GM12801 (cell line): Measurements from ENCODE around the gene RNF213.

Experiments
- TF ChIP-seq, protein P1 (sequence below): IDR thresholded peaks from one replicate; pipeline ENCODE4 v1.5.1; 2011; ENCODE audit warnings: control low read depth; ENCODE audit not compliant: insufficient read length; ENCODE audit errors: extremely low read depth

RNF213 gene

DNA sequence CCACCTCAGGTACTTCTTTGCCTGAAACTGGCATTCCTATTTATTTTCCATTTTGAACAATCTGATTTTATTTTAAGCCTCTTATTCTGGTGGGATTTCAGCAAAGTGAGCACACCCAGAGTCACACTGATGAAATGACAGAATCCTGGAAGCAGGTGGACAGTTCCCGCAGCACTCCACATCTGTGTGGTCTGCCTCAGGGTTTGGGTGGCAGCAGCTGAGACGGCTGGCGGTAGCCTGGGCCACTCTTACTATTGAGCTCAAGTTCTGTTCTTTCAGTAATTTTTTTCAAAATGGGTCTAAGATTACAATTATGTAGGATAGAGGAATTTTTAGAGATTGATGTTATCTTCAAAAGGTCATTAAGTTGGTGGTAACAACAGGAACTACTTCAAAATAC is 121.8 kb downstream of the RNF213 start:
- TF ChIP-seq, protein P1, sequence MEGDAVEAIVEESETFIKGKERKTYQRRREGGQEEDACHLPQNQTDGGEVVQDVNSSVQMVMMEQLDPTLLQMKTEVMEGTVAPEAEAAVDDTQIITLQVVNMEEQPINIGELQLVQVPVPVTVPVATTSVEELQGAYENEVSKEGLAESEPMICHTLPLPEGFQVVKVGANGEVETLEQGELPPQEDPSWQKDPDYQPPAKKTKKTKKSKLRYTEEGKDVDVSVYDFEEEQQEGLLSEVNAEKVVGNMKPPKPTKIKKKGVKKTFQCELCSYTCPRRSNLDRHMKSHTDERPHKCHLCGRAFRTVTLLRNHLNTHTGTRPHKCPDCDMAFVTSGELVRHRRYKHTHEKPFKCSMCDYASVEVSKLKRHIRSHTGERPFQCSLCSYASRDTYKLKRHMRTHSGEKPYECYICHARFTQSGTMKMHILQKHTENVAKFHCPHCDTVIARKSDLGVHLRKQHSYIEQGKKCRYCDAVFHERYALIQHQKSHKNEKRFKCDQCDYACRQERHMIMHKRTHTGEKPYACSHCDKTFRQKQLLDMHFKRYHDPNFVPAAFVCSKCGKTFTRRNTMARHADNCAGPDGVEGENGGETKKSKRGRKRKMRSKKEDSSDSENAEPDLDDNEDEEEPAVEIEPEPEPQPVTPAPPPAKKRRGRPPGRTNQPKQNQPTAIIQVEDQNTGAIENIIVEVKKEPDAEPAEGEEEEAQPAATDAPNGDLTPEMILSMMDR, result no peak

- TF ChIP-seq, protein P1, result no peak
Measured at GRCh38 chr17:80382956-80383355, 122.3 kb downstream of the RNF213 start.

GRCh38 chr17:80384078-80384960 is 123.7 kb downstream of the RNF213 start:
- TF ChIP-seq, protein P1, result no peak

- TF ChIP-seq, protein P1, result no peak
Measured at GRCh38 chr17:80385046-80385445, 124.4 kb downstream of the RNF213 start.

DNA sequence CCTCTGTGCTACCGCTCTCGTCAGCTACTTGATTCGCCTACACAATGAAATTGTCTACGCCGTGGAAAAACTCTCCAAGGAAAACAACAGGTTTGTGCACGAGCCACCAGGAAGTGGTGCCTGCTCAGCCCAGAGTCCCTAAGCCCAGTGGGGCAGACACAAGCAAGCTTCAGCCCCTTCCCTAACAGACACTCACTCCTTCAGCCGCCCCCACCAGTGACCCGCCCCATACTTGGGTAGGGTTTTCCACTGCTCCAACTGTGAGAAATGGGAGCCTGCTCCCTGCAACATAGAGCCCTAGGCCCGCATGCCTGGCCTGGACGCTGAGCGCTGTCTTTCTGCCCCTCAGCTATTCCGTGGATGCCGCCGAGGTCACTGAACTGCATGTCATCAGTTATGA is 125.7 kb downstream of the RNF213 start:
- TF ChIP-seq, protein P1, result no peak

- TF ChIP-seq, protein P1, result no peak
Measured at GRCh38 chr17:80387071-80387470, 126.4 kb downstream of the RNF213 start.

- TF ChIP-seq, protein P1, result no peak
Measured at GRCh38 chr17:80388175-80388574, 127.5 kb downstream of the RNF213 start.
